Measurements from ENCODE around the gene COL1A1. TPM values are rescaled to one million over a fixed set of nuclear protein-coding genes. Genes with fewer than 3 reads are reported as not detected.

COL1A1 gene
- total RNA-seq, 1 experiment from 2014 or later: 4.5 TPM

DNA sequence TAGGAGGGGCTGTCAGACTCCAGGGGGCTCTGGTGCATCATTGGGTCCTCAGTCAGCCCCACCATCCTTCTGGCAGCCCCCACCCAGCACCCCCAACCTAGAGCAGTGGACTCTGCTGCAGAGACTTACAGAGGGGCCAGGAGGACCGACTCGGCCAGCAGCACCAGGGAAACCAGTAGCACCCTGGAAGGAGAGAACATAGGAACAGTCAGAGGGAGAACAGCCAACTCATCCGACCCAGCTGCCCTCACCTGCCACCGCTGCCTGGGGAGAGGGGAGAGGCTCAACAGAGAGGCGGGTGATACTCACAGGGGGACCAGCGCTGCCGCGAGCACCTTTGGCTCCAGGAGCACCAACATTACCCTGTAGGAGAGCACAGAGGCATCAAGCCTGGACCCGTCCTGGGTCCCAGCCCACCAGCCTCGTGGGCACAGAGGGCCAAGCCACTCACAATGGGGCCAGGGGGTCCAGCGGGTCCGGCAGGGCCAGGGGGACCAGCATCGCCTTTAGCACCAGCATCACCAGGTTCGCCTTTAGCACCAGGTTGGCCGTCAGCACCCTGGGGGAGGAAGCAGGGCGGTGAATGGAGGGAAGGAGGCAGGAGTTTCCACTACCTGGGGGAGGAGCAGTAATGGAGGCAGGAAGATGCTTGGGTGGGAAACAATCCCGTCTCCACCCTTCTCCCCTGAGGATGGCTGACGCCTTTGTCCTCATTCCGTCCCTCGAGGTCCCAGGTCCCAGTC, 11.7 kb downstream of the COL1A1 start:
- H3K36me3 Mint-ChIP-seq (ENCODE audit: insufficient read depth, unreplicated experiment): peaks cover 20% of the 10 kb centered on the region
- H3K27ac Mint-ChIP-seq (ENCODE audit: low read depth, unreplicated experiment): no peak overlapping the region
- no peak overlapping the region for H3K4me3 Mint-ChIP-seq (ENCODE audit: unreplicated experiment)
- POLR2A ChIA-PET: interaction anchor here (0.6 kb wide), 1 partner anchor 26 kb away, joined by 4 read pairs; no protein-coding TSS in a partner anchor
- BruUV-seq (replicated peaks): no TSS peak
- intact Hi-C loops (cut with micrococcal nuclease): no loop called here
- no peak for DNase-seq (ENCODE audit: unreplicated experiment)
- no peaks in the 10 kb centered on the region for H3K27me3 Mint-ChIP-seq (ENCODE audit: insufficient read depth, unreplicated experiment)
- CTCF ChIA-PET: interaction anchor here (0.6 to 2.7 kb wide), 5 partner anchors 9 to 272 kb away, joined by 3 to 17 read pairs (median 4); no protein-coding TSS in a partner anchor
- TF ChIP-seq, protein P1, sequence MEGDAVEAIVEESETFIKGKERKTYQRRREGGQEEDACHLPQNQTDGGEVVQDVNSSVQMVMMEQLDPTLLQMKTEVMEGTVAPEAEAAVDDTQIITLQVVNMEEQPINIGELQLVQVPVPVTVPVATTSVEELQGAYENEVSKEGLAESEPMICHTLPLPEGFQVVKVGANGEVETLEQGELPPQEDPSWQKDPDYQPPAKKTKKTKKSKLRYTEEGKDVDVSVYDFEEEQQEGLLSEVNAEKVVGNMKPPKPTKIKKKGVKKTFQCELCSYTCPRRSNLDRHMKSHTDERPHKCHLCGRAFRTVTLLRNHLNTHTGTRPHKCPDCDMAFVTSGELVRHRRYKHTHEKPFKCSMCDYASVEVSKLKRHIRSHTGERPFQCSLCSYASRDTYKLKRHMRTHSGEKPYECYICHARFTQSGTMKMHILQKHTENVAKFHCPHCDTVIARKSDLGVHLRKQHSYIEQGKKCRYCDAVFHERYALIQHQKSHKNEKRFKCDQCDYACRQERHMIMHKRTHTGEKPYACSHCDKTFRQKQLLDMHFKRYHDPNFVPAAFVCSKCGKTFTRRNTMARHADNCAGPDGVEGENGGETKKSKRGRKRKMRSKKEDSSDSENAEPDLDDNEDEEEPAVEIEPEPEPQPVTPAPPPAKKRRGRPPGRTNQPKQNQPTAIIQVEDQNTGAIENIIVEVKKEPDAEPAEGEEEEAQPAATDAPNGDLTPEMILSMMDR (IDR thresholded peaks at IDR 0.05; ENCODE audit: unreplicated experiment): no peak
- H3K9me3 Mint-ChIP-seq (ENCODE audit: unreplicated experiment): no peaks in the 10 kb centered on the region
- H3K4me1 Mint-ChIP-seq (ENCODE audit: insufficient read depth, unreplicated experiment): peaks cover 2% of the 10 kb centered on the region

DNA sequence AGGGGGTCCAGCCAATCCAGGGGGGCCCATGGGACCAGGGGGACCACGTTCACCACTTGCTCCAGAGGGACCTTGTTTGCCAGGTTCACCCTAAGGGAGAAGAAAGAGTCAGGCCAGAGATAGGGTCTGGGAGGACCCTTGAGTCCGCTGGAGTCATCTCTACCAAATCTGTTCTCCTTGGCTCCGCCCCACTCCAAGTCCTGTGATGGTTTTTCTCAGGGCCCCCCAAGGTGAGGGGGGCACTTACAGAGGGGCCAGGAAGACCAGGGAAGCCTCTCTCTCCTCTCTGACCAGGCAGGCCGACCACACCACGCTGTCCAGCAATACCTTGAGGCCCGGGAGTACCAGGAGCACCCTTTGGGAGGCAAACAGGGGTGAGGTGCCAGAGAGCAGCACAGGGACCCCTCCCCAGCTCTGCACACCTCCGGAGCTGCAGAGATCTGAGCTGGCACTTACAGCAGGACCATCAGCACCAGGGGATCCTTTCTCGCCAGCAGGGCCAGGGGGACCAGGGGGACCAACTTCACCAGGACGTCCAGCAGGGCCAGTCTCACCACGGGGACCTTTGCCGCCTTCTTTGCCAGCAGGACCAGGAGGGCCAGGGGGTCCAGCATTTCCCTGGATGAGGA, 12.4 kb downstream of the COL1A1 start:
- TF ChIP-seq, protein P1 (IDR thresholded peaks at IDR 0.05; ENCODE audit: unreplicated experiment): no peak
- H3K4me1 Mint-ChIP-seq (ENCODE audit: insufficient read depth, unreplicated experiment): peaks cover 9% of the 10 kb centered on the region
- no peaks in the 10 kb centered on the region for H3K9me3 Mint-ChIP-seq (ENCODE audit: unreplicated experiment)
- no peak overlapping the region for H3K27ac Mint-ChIP-seq (ENCODE audit: low read depth, unreplicated experiment)
- intact Hi-C loops (cut with micrococcal nuclease): no loop called here
- peaks cover 20% of the 10 kb centered on the region for H3K36me3 Mint-ChIP-seq (ENCODE audit: insufficient read depth, unreplicated experiment)
- no peak for DNase-seq (ENCODE audit: unreplicated experiment)
- BruUV-seq (replicated peaks): no TSS peak
- H3K27me3 Mint-ChIP-seq (ENCODE audit: insufficient read depth, unreplicated experiment): no peaks in the 10 kb centered on the region
- CTCF ChIA-PET: interaction anchor here (1.1 to 2.7 kb wide), 2 partner anchors 19 to 27 kb away, joined by 3 to 17 read pairs; no protein-coding TSS in a partner anchor
- H3K4me3 Mint-ChIP-seq (ENCODE audit: unreplicated experiment): no peak overlapping the region
- POLR2A ChIA-PET: interaction anchor here (0.6 kb wide), 1 partner anchor 27 kb away, joined by 4 read pairs; no protein-coding TSS in a partner anchor

DNA sequence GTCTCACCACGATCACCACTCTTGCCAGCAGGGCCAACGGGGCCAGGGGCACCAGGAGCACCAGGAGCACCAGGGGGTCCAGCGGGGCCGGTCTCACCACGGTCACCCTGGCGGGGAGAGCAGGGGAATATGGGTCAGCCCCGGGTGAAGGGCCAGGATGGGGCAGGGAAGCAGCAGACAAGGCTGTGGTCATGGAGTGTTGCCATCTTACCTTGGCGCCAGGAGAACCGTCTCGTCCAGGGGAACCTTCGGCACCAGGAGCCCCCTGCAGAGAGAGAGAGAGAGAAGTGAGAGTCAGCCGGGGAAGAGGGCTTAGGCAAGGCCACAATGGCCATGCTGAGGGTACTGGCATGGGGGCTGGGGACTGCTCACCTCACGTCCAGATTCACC, 12.9 kb downstream of the COL1A1 start:
- no peaks in the 10 kb centered on the region for H3K9me3 Mint-ChIP-seq (ENCODE audit: unreplicated experiment)
- no peak overlapping the region for H3K4me3 Mint-ChIP-seq (ENCODE audit: unreplicated experiment)
- CTCF ChIA-PET: interaction anchor here (0.6 to 2.7 kb wide), 6 partner anchors 9 to 56 kb away, joined by 3 to 17 read pairs (median 4); no protein-coding TSS in a partner anchor
- no peak overlapping the region for H3K27ac Mint-ChIP-seq (ENCODE audit: low read depth, unreplicated experiment)
- BruUV-seq (replicated peaks): no TSS peak
- POLR2A ChIA-PET: no interaction called here
- intact Hi-C loops (cut with micrococcal nuclease): no loop called here
- peaks cover 20% of the 10 kb centered on the region for H3K36me3 Mint-ChIP-seq (ENCODE audit: insufficient read depth, unreplicated experiment)
- H3K27me3 Mint-ChIP-seq (ENCODE audit: insufficient read depth, unreplicated experiment): no peaks in the 10 kb centered on the region
- peaks cover 14% of the 10 kb centered on the region for H3K4me1 Mint-ChIP-seq (ENCODE audit: insufficient read depth, unreplicated experiment)
- DNase-seq (ENCODE audit: unreplicated experiment): no peak
- TF ChIP-seq, protein P1 (IDR thresholded peaks at IDR 0.05; ENCODE audit: unreplicated experiment): no peak

Measured in MCF 10A (cell line).